Stomach (tissue), 4 donors: Measurements from ENCODE around the gene PALLD.
"Not testable (repeated sequence)": the region's sequence is repeated elsewhere in the genome, so short reads cannot be mapped to it uniquely, and the experiment has no call there.

Source experiments
- EP300 ChIP-seq: sonication (generic); formaldehyde crosslinking; IDR thresholded peaks from one replicate; pipeline ENCODE4 v1.6.1; 2017; ENCODE audit warnings: antibody characterized with exemption
- POLR2A ChIP-seq, 4 donors: fragments of 450-650 bp; IDR thresholded peaks; one replicate each; pipeline ENCODE4 v1.6.1; 2016; ENCODE audit warnings: antibody characterized with exemption in 4 of 4, control low read depth in 2 of 4, mild to moderate bottlenecking in 1 of 4, moderate library complexity in 1 of 4
- POLR2AphosphoS5 ChIP-seq, 3 donors: sonication (generic); formaldehyde crosslinking; IDR thresholded peaks; one replicate each; pipeline ENCODE4 v1.6.1; 2016; ENCODE audit warnings: antibody characterized with exemption in 3 of 3
- TF ChIP-seq, protein P1 (sequence below), 7 experiments: fragments of 450-650 bp in 4 of 7; fragments of 200-600 bp in 3 of 7; sonication (generic) in 3 of 7; IDR thresholded peaks; one replicate each; pipeline ENCODE4 v1.5.1; 2016 to 2019; ENCODE audit warnings: antibody characterized with exemption in 7 of 7, control low read depth in 2 of 7, mild to moderate bottlenecking in 1 of 7

DNA sequence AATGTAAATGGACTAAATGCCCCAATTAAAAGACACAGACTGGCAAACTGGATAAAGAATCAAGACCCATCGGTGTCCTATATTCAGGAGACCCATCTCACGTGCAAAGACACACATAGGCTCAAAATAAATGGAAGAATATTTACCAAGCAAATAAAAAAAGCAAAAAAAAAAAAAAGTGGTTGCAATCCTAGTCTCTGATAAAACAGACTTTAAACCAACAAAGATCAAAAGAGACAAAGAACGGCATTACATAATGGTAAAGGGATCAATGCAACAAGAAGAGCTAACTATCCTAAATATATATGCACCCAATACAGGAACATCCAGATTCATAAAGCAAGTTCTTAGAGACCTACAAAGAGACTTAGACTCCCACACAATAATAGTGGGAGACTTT lies 440.6 kb downstream of the PALLD start:
- TF ChIP-seq, protein P1, sequence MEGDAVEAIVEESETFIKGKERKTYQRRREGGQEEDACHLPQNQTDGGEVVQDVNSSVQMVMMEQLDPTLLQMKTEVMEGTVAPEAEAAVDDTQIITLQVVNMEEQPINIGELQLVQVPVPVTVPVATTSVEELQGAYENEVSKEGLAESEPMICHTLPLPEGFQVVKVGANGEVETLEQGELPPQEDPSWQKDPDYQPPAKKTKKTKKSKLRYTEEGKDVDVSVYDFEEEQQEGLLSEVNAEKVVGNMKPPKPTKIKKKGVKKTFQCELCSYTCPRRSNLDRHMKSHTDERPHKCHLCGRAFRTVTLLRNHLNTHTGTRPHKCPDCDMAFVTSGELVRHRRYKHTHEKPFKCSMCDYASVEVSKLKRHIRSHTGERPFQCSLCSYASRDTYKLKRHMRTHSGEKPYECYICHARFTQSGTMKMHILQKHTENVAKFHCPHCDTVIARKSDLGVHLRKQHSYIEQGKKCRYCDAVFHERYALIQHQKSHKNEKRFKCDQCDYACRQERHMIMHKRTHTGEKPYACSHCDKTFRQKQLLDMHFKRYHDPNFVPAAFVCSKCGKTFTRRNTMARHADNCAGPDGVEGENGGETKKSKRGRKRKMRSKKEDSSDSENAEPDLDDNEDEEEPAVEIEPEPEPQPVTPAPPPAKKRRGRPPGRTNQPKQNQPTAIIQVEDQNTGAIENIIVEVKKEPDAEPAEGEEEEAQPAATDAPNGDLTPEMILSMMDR (IDR thresholded peaks at IDR 0.05), result not testable (repeated sequence)
- not testable (repeated sequence) for TF ChIP-seq POLR2A (IDR thresholded peaks at IDR 0.05); POLR2AphosphoS5 (IDR thresholded peaks at IDR 0.05); EP300
